Subcutaneous preadipocyte (primary cell): ENCODE results near the gene F9. TPM values are rescaled to one million over a fixed set of nuclear protein-coding genes. Genes with fewer than 3 reads are reported as not detected.

ENCODE experiments used
- total RNA-seq: library from RNA; depleted of rRNA; stranded (reverse); fragments of >200 nt; gene quantifications from 2 replicates; pipeline ENCODE4 v1.2.3, GENCODE V29; 2012

Gene F9
- total RNA-seq, result under 0.01 TPM in 1 of 2 replicates, not detected in the other

GRCh38 chrX:139530550-139530949, at the start of gene F9:
F9 (plus strand) TSS chrX:139530739; CDS start chrX:139530765, 26 bp downstream.

Other genes starting within 250 kb of the F9 start
- gene MCF2, start 177.4 kb downstream of the F9 start, total RNA-seq, result not detected in 2 replicates